ENCODE measurements around the gene SSTR4.

Gene SSTR4

GRCh38 chr20:23086931-23087411 is 51.9 kb downstream of the SSTR4 start:
- no peak for DNase-seq (ENCODE audit: low read depth in 3 of 3)

- no peak for DNase-seq (ENCODE audit: low read depth in 3 of 3)
Measured at GRCh38 chr20:23087587-23088251, 52.6 kb downstream of the SSTR4 start.
